Hypothalamus (tissue), 51 donors: Measurements from ENCODE around the gene NPEPL1.
A peak's percentile ranks its signal among the peaks of the same experiment; 100 is the strongest.

Experiments used
- DNase-seq, 51 donors: peaks; one replicate each; lab custom pipeline; 2025; lab: John Stamatoyannopoulos, UW

NPEPL1 gene

GRCh38 chr20:58657262-58657661 lies 35.3 kb upstream of the NPEPL1 start:
- no peak for DNase-seq

GRCh38 chr20:58657986-58658385 lies 34.6 kb upstream of the NPEPL1 start:
- DNase-seq = no peak

DNA sequence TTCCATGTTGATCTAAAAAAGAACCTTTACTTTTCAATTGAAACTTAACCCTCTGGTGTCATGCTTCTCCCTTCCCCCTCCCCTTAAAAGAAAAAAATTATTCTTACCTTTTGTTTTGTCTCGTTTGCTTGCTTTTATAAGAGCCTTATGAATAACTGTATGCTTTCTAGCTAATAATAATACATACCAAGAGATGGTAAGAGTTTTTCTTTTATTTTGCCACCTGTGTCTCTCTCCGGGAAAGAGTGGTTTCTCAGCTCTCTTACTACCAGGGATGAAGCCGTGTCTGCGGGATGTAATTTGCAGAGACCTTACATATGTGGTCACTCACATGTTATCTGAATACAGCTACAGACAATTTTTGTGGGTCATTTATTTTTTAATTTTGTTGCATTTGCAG lies 33.8 kb upstream of the NPEPL1 start:
- no peak for DNase-seq

GRCh38 chr20:58659841-58660240 lies 32.8 kb upstream of the NPEPL1 start:
- DNase-seq = no peak

GRCh38 chr20:58660855-58661597 lies 31.6 kb upstream of the NPEPL1 start:
- no peak for DNase-seq

- DNase-seq = no peak
Observed at GRCh38 chr20:58661598-58662473, 30.8 kb upstream of the NPEPL1 start.

DNA sequence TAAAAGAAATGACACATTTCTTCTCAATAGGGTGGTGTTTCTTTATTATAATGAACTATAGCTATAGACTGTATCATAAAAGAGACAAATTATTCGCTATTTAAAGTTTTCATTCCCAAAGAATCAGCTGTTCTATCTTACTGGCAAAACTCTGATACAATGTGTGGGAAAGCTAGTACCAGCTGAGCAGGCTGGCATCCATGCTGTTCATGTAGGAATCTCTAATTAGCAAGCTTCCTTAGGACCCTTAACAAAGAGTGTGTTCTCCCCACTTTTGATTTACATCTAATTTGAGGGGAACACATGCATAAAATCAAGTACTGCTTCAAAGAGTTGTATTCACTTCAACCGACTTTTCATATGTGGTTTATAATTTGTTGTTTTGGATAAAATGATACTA lies 28.3 kb upstream of the NPEPL1 start:
- no peak for DNase-seq

GRCh38 chr20:58664883-58665282 lies 27.7 kb upstream of the NPEPL1 start:
- DNase-seq = no peak

DNA sequence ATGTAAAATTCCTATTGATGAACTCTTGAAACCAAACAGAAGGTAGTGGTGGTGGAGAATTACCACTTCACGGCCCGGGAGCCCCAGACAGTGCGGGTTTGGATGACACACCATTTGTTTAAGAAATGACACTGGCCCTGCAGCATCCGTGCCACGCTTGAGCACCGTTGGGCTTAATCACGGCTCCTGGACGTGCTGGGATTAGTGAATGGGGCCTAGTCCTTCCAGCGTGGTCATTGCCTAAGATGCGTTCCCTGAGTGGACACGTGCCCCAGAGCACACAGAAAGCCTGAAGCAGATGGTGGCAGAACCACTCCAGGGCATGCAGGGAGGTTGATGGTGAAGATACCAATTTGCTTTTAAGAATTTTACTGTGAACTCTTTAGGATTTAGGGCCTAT lies 27.0 kb upstream of the NPEPL1 start:
- DNase-seq = peak in 5 of 51 donors; percentile 8 to 46 (median 19)

- DNase-seq = no peak
Observed at GRCh38 chr20:58666702-58667101, 25.9 kb upstream of the NPEPL1 start.

DNA sequence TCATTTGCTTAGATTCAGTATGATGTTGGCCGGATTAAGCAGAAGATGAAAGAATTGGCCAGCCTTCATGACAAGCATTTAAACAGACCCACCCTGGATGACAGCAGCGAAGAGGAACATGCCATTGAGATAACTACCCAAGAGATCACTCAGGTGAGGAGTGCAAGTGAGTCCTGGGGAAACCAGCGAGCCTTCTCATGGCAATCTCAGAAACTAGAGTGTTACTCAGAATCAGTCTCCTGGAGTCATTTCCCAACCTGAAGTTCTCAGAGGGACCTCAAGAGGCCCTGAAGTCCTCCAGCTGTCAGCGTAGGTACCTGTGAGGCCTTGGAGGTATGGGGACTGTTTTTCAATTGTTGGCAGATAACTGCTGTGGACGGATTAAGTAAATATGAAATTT lies 24.6 kb upstream of the NPEPL1 start:
- no peak for DNase-seq

- no peak for DNase-seq
Observed at GRCh38 chr20:58668901-58669286, 23.7 kb upstream of the NPEPL1 start.

- no peak for DNase-seq
Observed at GRCh38 chr20:58669287-58670006, 23.2 kb upstream of the NPEPL1 start.

- DNase-seq = no peak
Observed at GRCh38 chr20:58670102-58670501, 22.5 kb upstream of the NPEPL1 start.

- DNase-seq = no peak
Observed at GRCh38 chr20:58670659-58671058, 21.9 kb upstream of the NPEPL1 start.

- DNase-seq = no peak
Observed at GRCh38 chr20:58673119-58673518, 19.5 kb upstream of the NPEPL1 start.

GRCh38 chr20:58675146-58675584 lies 17.4 kb upstream of the NPEPL1 start:
- no peak for DNase-seq

GRCh38 chr20:58675641-58676040 lies 17.0 kb upstream of the NPEPL1 start:
- DNase-seq = no peak

DNA sequence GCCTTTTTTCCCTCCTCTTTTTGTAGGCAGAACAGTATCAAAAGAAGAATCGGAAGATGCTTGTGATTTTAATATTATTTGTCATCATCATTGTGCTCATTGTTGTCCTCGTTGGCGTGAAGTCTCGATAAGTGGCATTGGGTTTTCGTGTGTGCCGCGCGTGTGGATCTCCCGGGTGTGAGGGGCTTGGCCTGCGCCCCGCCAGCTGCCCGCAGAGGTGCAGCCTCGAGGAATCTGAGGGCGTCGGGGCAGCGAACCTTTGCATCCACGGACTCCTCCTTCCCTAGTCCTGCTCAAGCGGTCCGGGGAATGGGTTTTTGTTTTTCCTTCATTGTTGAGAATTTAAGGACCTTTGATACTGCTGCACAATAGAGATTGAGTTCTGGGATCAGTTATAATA lies 16.4 kb upstream of the NPEPL1 start:
- DNase-seq = no peak

- DNase-seq = no peak
Observed at GRCh38 chr20:58677079-58677604, 15.5 kb upstream of the NPEPL1 start.

- DNase-seq = no peak
Observed at GRCh38 chr20:58677808-58678207, 14.8 kb upstream of the NPEPL1 start.
